ENCODE data around the gene MOCOS. TPM values are rescaled to one million over a fixed set of nuclear protein-coding genes. Genes with fewer than 3 reads are reported as not detected.

The MOCOS gene
- total RNA-seq, 4 donors from 2014 or later: 2.6 to 5.7 (median 4.4) TPM

DNA sequence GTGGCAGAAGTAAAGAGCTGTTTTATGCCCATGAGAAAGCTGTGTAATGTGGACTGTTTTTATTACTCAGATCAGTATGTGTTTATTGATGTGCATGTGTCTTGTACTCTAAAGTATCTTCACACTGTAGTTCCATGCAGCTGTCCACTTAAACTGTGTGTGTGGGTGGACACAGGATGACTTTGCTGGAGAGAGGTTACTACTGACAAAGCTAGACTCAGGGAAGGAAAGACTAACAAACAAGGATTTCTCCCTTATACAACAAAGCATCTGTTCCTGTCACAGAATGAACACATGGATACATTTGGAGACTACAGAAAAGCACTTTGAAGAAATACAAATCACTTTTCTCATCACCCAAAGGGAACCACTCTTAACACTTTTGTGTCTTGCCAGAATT is 120.2 kb downstream of the MOCOS start:
- intact Hi-C loops (cut with DNase I; ENCODE audit: low total_unique reads): no loop called here
- in situ Hi-C loops (cut with MboI; ENCODE audit: low pct_ligation_motif_present in 1 of 4, low pct_unique_long_range_greater_than_20kb in 1 of 4, low sequenced_read_pairs in 3 of 4): no loop called here
- TF ChIP-seq POLR2A (IDR thresholded peaks at IDR 0.05) (no peak), POLR2AphosphoS5 (IDR thresholded peaks at IDR 0.05) (no peak), EP300 (IDR thresholded peaks at IDR 0.05; ENCODE audit: low read depth) (no peak)
- TF ChIP-seq, protein P1, sequence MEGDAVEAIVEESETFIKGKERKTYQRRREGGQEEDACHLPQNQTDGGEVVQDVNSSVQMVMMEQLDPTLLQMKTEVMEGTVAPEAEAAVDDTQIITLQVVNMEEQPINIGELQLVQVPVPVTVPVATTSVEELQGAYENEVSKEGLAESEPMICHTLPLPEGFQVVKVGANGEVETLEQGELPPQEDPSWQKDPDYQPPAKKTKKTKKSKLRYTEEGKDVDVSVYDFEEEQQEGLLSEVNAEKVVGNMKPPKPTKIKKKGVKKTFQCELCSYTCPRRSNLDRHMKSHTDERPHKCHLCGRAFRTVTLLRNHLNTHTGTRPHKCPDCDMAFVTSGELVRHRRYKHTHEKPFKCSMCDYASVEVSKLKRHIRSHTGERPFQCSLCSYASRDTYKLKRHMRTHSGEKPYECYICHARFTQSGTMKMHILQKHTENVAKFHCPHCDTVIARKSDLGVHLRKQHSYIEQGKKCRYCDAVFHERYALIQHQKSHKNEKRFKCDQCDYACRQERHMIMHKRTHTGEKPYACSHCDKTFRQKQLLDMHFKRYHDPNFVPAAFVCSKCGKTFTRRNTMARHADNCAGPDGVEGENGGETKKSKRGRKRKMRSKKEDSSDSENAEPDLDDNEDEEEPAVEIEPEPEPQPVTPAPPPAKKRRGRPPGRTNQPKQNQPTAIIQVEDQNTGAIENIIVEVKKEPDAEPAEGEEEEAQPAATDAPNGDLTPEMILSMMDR (IDR thresholded peaks at IDR 0.05): no peak

DNA sequence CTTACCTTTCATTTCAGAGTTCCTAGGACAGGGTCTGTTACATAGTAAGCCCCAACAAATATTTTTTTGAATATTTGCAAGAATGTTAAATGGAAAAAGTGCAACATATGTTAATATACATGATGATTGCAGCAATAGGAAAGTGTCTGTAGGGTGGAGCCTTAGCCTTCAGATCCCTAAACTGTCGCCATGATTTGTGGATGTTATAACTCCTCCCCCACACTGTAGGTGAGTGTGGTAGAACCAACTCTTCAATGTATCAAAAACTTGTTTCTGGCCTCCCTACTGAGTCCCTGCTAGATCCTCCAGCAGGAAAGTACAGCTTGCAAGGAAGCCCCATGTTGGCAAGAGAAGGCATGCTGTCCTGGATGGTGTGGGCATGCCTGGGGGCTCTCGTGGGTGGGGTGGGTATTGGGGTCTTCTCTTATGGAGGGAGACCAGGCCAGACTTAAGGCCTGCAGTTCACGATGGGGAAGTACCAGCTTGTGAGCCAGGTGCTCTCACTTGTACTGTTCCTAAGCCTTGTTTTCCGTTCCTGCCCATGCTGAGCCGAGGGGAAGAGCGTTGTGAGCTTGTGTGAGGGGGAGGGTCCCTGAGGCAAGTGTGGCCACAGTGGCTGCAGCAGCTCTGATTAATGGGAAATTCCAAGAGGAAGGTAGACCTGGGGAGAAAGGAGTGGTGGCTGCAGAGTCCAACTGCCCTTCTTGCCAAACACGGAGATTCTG is 121.6 kb downstream of the MOCOS start:
- H3K36me3 ChIP-seq: no peaks in the 10 kb centered on the region
- H3K27ac ChIP-seq: no peak overlapping the region
- no peak for DNase-seq
- TF ChIP-seq POLR2A (IDR thresholded peaks at IDR 0.05) (no peak), POLR2AphosphoS5 (IDR thresholded peaks at IDR 0.05) (no peak), EP300 (IDR thresholded peaks at IDR 0.05; ENCODE audit: low read depth) (no peak)
- TF ChIP-seq, protein P1 (IDR thresholded peaks at IDR 0.05): no peak
- no peak overlapping the region for H3K4me3 ChIP-seq
- H3K27me3 ChIP-seq: no peaks in the 10 kb centered on the region
- H3K4me1 ChIP-seq: no peaks in the 10 kb centered on the region
- no peaks in the 10 kb centered on the region for H3K9me3 ChIP-seq
- in situ Hi-C loops (cut with MboI; ENCODE audit: low pct_ligation_motif_present in 1 of 4, low pct_unique_long_range_greater_than_20kb in 1 of 4, low sequenced_read_pairs in 3 of 4) (no loop called here), intact Hi-C loops (cut with DNase I; ENCODE audit: low total_unique reads) (no loop called here)
- 80 to 83% methylated on average over 2 to 7 of the region's 7 CpGs for WGBS, 2 donors (ENCODE audit: low coverage in 1 of 2)

More for the DNA sequence above, 120.2 kb downstream of the MOCOS start:
- no peaks in the 10 kb centered on the region for H3K9me3 ChIP-seq
- H3K27ac ChIP-seq: no peak overlapping the region
- no peak for DNase-seq
- H3K4me1 ChIP-seq: no peaks in the 10 kb centered on the region
- no peaks in the 10 kb centered on the region for H3K27me3 ChIP-seq
- H3K36me3 ChIP-seq: no peaks in the 10 kb centered on the region
- H3K4me3 ChIP-seq: no peak overlapping the region

DNA sequence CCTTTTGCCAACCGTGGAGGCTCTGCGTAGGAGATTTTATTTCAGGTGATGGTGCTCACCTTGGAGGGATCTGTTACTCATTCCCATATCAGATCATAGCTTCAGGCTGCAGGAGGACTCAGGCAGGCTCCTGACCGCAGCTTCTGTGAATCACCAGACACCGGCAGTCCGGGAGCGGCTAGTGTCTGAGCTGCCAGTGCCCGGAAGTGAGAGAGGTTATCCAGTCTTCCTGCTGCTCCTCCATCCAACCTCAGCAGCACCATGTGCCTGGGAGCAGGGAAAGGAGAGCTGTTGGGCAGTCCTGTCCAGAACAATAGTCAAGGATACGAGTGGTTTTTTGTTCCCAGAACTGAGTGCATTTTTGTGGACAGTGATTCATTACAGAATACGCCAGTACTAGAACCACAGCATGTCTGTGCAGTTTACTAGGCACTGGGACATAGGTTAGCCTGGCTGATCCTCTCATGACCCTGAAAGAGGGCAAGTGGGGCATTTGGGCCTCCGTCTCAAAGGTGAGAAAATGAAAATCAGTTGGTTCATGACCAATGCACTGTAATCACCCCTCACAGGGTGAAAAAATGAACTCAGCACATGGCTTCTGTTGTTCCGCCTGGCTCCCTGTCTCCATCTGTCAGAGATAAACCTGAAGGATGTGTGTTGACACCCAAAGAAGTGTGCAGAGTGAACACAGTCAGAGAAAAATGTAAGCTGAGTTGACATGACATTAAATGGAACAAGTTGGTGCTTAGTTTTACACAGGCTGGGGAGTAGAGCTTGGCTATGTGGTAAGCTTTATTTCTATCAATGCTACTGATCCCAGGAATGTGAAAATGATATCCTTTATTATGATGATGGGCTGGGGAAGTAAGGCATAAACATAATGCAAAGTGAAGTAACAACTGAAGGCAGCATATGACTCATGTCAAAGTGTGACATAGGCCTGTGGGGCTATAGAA is 122.4 kb downstream of the MOCOS start:
- Histone ChIP-seq H3K36me3 (no peaks in the 10 kb centered on the region), H3K27me3 (no peaks in the 10 kb centered on the region), H3K4me1 (no peaks in the 10 kb centered on the region), H3K27ac (no peak overlapping the region), H3K9me3 (no peaks in the 10 kb centered on the region), H3K4me3 (no peak overlapping the region)
- TF ChIP-seq EP300 (IDR thresholded peaks at IDR 0.05; ENCODE audit: low read depth): no peak
- no peak for TF ChIP-seq POLR2A (IDR thresholded peaks at IDR 0.05)
- no peak for DNase-seq
- intact Hi-C loops (cut with DNase I; ENCODE audit: low total_unique reads) (no loop called here), in situ Hi-C loops (cut with MboI; ENCODE audit: low pct_ligation_motif_present in 1 of 4, low pct_unique_long_range_greater_than_20kb in 1 of 4, low sequenced_read_pairs in 3 of 4) (no loop called here)
- 72% methylated on average over 11 of the region's 11 CpGs; no CpG with 5 or more reads in 1 of the 2 donors for WGBS, 2 donors (ENCODE audit: low coverage in 1 of 2)

DNA sequence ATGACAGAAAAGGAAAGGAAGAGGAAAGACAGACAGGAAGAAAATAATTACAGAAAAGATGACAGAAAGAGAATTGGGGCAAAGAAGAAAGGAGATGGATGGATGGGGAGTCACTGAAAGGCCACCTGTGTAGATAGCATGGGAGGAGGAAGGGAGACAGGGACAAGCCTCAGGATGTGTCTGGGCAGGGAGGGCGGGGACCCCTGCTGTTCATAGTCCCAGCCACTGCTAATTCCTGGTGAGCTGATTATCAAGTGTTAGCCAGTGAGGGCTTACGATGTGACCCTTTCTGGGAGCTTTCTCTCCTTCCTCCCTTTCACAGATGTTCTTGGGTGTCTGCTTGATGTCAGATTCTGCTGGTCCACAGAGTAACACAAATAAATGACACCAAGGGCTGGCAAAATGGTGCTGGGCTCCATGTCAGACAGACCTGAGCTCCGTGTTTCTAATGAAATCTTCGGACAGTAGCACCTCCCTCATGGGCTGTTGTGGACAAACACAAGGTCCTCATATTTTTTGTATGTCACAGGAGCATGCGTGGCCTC is 123.8 kb downstream of the MOCOS start:
- Histone ChIP-seq H3K27ac (no peak overlapping the region), H3K9me3 (no peaks in the 10 kb centered on the region), H3K4me1 (no peaks in the 10 kb centered on the region), H3K36me3 (no peaks in the 10 kb centered on the region), H3K4me3 (no peak overlapping the region), H3K27me3 (no peaks in the 10 kb centered on the region)
- DNase-seq: no peak
- 55 to 84% methylated on average over 2 to 5 of the region's 5 CpGs for WGBS, 2 donors (ENCODE audit: low coverage in 1 of 2)
- intact Hi-C loops (cut with DNase I; ENCODE audit: low total_unique reads) (no loop called here), in situ Hi-C loops (cut with MboI; ENCODE audit: low pct_ligation_motif_present in 1 of 4, low pct_unique_long_range_greater_than_20kb in 1 of 4, low sequenced_read_pairs in 3 of 4) (no loop called here)
- TF ChIP-seq, protein P1 (IDR thresholded peaks at IDR 0.05): no peak
- TF ChIP-seq POLR2A (IDR thresholded peaks at IDR 0.05) (no peak), POLR2AphosphoS5 (IDR thresholded peaks at IDR 0.05) (no peak), EP300 (IDR thresholded peaks at IDR 0.05; ENCODE audit: low read depth) (no peak)

All from transverse colon (tissue), 4 donors.